Measurements from ENCODE around the gene SKAP1. TPM values are rescaled to one million over a fixed set of nuclear protein-coding genes. Genes with fewer than 3 reads are reported as not detected.
"Not testable (repeated sequence)": the region's sequence is repeated elsewhere in the genome, so short reads cannot be mapped to it uniquely, and the experiment has no call there.

The SKAP1 gene
- total RNA-seq, 6 experiments from 2014 or later, result 4.5 to 51.0 (median 17.5) TPM

DNA sequence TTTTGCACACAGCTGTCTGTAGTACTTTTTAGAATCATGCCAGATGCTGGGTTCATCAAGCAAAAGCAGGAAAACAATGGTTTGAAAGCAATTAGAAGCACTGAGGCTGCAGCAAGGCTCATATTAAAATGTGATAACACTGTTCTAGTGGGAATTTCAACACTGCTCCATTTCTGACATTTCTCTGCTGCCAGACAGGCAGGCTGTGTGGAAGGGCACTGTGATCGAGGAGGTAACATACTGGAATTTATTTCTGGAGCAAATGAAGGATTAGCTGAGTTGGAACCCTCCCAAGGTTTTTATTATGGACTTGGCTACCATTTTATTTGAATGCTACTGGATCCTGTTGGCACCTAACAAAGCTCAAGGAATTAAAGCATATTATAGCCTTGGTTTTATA lies 66.9 kb downstream of the SKAP1 start:
- H3K36me3 ChIP-seq, result no peaks in the 10 kb centered on the region
- H3K27ac ChIP-seq, result no peak overlapping the region
- intact Hi-C loops (cut with DNase I), result no loop called here
- DNase-seq, result no peak
- no peaks in the 10 kb centered on the region for H3K9me3 ChIP-seq
- no peak overlapping the region for H3K4me3 ChIP-seq
- ATAC-seq, result no peak
- H3K4me1 ChIP-seq, result no peaks in the 10 kb centered on the region
- WGBS (ENCODE audit: insufficient coverage, low coverage, low lambda C conversion rate, missing lambda C conversion rate), result 60% methylated on average over 1 of the region's 1 CpG
- TF ChIP-seq, protein P1, sequence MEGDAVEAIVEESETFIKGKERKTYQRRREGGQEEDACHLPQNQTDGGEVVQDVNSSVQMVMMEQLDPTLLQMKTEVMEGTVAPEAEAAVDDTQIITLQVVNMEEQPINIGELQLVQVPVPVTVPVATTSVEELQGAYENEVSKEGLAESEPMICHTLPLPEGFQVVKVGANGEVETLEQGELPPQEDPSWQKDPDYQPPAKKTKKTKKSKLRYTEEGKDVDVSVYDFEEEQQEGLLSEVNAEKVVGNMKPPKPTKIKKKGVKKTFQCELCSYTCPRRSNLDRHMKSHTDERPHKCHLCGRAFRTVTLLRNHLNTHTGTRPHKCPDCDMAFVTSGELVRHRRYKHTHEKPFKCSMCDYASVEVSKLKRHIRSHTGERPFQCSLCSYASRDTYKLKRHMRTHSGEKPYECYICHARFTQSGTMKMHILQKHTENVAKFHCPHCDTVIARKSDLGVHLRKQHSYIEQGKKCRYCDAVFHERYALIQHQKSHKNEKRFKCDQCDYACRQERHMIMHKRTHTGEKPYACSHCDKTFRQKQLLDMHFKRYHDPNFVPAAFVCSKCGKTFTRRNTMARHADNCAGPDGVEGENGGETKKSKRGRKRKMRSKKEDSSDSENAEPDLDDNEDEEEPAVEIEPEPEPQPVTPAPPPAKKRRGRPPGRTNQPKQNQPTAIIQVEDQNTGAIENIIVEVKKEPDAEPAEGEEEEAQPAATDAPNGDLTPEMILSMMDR (IDR thresholded peaks at IDR 0.05), result no peak
- no peak for TF ChIP-seq POLR2A (IDR thresholded peaks at IDR 0.05)
- peaks cover 0 to 6% of the 10 kb centered on the region in 2 donors for H3K27me3 ChIP-seq

DNA sequence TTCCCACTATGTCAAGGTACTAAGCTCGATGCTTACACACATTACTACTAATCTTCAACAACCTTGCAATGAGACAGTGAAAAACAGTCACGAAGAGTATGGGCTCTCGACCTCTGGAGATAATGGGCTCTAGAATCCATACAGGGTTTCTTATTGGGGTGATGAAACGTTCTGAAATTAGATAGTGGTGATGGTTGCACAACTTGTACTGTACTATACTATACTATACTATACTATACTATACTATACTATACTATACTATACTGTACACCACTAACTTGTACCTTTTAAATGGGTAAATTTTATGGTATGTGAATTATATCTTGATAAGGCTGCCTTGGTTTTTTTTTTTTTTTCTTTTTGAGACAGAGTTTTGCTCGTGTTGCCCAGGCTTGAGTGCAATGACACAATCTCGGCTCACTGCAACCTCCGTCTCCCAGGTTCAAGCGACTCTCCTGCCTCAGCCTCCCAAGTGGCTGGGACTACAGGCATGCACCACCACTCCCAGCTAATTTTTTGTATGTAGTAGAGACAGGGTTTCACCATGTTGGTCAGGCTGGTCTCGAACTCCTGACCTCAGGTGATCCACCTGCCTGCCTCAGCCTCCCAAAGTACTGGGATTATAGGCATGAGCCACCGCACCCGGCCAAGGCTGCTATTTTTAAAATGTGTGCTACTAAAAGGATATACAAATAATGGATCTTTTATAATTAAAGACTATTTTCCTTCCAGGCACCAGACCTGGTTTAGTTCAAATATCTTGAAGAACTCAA lies 69.0 kb downstream of the SKAP1 start:
- DNase-seq; H3K4me1 ChIP-seq; intact Hi-C loops (cut with DNase I); H3K27me3 ChIP-seq; H3K4me3 ChIP-seq; H3K9me3 ChIP-seq; H3K27ac ChIP-seq; H3K36me3 ChIP-seq; ATAC-seq: not testable (repeated sequence)
- WGBS (ENCODE audit: insufficient coverage, low coverage, low lambda C conversion rate, missing lambda C conversion rate), result 48% methylated on average over 10 of the region's 11 CpGs

DNA sequence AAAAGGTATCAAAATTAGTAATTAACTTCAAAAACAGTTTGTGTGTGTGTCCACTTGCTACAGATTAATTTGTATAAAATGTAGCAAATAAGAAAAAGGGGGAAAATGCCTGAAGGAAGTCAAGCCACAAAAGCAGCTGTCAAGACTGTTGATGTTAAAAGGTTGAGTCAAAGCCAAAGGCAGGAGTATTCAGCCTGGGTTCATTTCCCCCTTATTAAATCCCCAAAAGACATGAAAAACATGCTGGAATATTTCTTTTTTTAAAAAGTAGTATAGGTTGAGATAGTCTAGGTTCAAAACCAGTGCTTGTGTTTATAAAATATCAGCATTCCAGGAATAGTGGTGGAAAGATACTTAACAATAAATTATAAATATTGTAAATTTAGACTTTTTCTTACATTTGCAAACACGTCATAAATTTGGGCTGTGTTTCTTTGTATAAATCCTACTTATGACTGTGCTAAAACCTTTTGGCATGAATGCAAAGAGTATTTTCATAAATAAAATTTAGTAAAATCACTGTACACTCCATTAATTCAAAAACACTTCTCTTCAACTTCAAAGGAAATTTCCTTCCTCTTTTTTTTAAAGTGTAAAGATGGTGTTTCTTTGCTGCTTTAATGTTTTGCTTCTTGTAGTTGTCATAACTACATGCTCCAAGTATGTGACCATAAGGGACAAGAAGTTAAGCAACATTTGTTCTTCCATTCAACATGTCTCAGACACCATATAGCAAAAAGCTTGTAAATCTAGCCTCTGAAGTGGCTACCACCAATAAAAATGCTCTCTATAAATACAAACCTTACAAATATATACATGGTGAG lies 72.0 kb downstream of the SKAP1 start:
- intact Hi-C loops (cut with DNase I), result no loop called here
- Histone ChIP-seq H3K4me3 (no peak overlapping the region), H3K27me3 (no peaks in the 10 kb centered on the region), H3K9me3 (no peaks in the 10 kb centered on the region), H3K4me1 (no peaks in the 10 kb centered on the region), H3K36me3 (no peaks in the 10 kb centered on the region), H3K27ac (no peak overlapping the region)
- 24% methylated on average over 1 of the region's 1 CpG for WGBS (ENCODE audit: insufficient coverage, low coverage, low lambda C conversion rate, missing lambda C conversion rate)
- no peak for ATAC-seq
- DNase-seq, result no peak
- TF ChIP-seq POLR2A (IDR thresholded peaks at IDR 0.05), result no peak
- TF ChIP-seq, protein P1 (IDR thresholded peaks at IDR 0.05), result no peak

DNA sequence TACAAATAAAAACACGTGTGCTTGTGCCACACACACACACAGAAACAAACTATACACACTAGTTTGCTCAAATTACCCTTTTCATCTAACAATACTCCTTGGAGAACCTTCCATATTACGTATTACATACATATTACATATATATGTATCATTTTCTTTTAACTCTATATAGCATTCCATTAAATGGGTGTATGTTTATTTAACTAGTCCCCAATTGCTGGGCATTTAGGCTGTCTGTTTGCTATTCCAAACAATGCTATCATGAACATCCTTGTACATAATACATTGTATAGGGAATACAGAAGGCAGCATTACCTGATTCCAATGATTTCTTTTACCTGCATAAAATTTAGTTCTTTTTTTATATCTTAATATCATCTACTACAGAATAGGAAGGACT lies 73.1 kb downstream of the SKAP1 start:
- no peak for TF ChIP-seq POLR2A (IDR thresholded peaks at IDR 0.05)
- TF ChIP-seq, protein P1 (IDR thresholded peaks at IDR 0.05), result no peak
- H3K36me3 ChIP-seq, result no peaks in the 10 kb centered on the region
- 41% methylated on average over 2 of the region's 2 CpGs for WGBS (ENCODE audit: insufficient coverage, low coverage, low lambda C conversion rate, missing lambda C conversion rate)
- intact Hi-C loops (cut with DNase I), result no loop called here
- H3K27ac ChIP-seq, result no peak overlapping the region
- no peaks in the 10 kb centered on the region for H3K9me3 ChIP-seq
- H3K27me3 ChIP-seq, result no peaks in the 10 kb centered on the region
- H3K4me3 ChIP-seq, result no peak overlapping the region
- DNase-seq (no peak), ATAC-seq (no peak)
- no peaks in the 10 kb centered on the region for H3K4me1 ChIP-seq

DNA sequence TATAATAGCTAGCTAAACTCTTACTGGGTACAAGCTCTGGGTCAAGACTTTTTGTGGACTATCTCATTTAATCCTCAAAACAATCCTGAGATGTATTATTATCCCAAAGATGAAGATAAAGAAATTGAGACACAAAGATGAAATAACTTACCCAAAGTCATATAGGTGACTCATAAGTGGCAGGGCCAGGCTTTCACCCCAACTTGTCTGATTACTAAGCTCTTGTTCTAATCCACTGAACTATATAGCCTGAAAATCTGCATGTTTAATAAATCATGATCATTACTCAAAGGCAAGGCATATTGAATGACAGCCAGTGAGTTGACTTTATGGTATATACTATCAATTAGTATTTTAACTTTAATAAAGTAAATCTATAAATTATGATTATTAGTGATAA lies 77.4 kb downstream of the SKAP1 start:
- intact Hi-C loops (cut with DNase I), result no loop called here
- no peaks in the 10 kb centered on the region for H3K9me3 ChIP-seq
- DNase-seq (no peak), ATAC-seq (no peak)
- H3K27ac ChIP-seq, result no peak overlapping the region
- TF ChIP-seq, protein P1 (IDR thresholded peaks at IDR 0.05), result no peak
- no peak for TF ChIP-seq POLR2A (IDR thresholded peaks at IDR 0.05)
- no peaks in the 10 kb centered on the region for H3K4me1 ChIP-seq
- H3K36me3 ChIP-seq, result no peaks in the 10 kb centered on the region
- peaks cover 0 to 9% of the 10 kb centered on the region in 2 donors for H3K27me3 ChIP-seq
- no peak overlapping the region for H3K4me3 ChIP-seq
